B cell (primary cell): ENCODE measurements around the gene C4BPA.

Experiments
- EZH2 ChIP-seq: IDR thresholded peaks from 2 replicates; pipeline ENCODE4 v1.6.1; 2012; ENCODE audit warnings: borderline replicate concordance, low read depth, mild to moderate bottlenecking, moderate library complexity, low read length; ENCODE audit not compliant: insufficient read depth, poor library complexity, severe bottlenecking
- TF ChIP-seq, protein P1 (sequence below): fragments of 200-600 bp; IDR thresholded peaks from one replicate; pipeline ENCODE4 v1.8.0; 2022; ENCODE audit warnings: antibody characterized with exemption, mild to moderate bottlenecking

DNA sequence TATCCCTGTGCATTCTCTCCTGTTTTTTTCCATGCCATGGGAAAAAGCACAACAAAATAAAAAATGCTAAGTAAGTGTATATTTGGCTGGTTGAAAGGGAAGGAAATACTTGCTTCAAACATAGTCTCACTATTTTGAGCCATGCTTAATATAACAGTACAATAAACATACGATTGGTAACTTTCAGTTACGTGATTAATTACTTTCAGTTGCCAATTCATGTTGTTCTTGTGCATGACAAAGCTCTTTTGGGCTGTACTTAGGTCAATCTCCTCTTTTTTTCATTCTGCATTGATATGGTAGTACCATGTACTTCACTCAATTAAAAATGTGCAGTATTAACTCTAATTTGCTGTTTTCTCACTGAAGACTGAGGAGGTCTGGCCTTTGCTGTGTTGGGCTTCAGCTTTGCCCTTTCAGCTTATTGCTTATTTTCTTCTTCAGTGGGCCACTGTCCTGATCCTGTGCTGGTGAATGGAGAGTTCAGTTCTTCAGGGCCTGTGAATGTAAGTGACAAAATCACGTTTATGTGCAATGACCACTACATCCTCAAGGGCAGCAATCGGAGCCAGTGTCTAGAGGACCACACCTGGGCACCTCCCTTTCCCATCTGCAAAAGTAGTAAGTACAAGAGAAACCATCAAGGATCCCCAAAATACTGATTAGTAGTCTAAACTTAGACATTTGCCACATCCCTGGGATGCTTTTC lies 12.7 kb upstream of the C4BPA start:
- TF ChIP-seq, protein P1, sequence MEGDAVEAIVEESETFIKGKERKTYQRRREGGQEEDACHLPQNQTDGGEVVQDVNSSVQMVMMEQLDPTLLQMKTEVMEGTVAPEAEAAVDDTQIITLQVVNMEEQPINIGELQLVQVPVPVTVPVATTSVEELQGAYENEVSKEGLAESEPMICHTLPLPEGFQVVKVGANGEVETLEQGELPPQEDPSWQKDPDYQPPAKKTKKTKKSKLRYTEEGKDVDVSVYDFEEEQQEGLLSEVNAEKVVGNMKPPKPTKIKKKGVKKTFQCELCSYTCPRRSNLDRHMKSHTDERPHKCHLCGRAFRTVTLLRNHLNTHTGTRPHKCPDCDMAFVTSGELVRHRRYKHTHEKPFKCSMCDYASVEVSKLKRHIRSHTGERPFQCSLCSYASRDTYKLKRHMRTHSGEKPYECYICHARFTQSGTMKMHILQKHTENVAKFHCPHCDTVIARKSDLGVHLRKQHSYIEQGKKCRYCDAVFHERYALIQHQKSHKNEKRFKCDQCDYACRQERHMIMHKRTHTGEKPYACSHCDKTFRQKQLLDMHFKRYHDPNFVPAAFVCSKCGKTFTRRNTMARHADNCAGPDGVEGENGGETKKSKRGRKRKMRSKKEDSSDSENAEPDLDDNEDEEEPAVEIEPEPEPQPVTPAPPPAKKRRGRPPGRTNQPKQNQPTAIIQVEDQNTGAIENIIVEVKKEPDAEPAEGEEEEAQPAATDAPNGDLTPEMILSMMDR: no peak
- no peak for TF ChIP-seq EZH2
